ENCODE data around the gene IFNA1. TPM values are rescaled to one million over a fixed set of nuclear protein-coding genes. Genes with fewer than 3 reads are reported as not detected.
A peak's percentile ranks its signal among the peaks of the same experiment; 100 is the strongest.

The IFNA1 gene
- total RNA-seq, 1 donor from 2014 or later = not detected

DNA sequence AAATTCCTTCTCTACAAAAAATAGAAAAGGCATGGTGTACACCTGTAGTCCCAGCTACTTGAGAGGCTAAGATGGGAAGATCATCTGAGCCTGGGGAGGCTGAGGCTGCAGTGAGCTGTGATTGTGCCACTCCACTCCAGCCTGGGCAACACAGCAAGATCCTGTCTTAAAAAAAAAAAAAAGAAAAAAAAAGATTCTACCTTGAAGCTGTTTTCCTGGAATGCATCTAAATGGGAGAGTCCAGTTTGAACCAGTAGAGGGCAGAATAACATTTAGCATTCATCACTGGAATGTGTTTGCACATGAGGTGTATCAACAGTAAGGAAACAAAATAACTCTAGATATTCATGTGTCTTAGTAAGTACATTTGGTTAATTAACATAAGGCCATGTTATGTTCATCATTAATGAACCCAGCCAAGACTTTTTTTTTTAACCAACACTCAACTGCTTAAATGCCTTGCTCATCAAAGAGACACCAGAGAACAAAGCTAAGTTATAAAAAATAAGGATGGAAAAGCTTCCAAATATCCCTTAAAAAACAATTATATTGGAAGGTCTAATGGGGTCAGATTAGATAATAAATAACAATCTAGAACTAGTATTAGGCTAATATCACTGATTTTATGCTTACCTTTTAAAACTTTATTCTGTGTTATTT lies 25.8 kb downstream of the IFNA1 start:
- intact Hi-C loops (cut with micrococcal nuclease) = no loop called here

DNA sequence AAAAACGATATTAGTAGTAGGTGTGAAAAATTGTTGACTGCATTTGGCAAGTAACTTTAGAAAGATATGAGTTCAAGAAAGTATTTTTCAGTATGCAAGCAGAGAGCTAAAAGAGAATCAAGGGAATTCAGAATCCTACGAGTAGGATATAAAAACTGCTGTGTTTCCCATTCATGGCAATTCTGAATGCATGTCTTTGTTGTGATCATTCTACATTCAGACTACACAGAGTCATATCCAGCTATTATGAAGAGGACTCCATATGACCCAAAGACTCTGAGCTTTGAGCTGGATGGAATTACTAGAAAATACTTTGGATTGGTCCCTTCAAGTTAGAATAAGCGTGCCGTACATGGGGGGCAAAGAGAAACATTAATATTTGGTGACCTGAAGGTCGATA lies 29.9 kb downstream of the IFNA1 start:
- no peak for DNase-seq
- no peaks in the 10 kb centered on the region for H3K9me3 ChIP-seq (replicated peaks)
- H3K4me3 ChIP-seq = no peak overlapping the region
- H3K36me3 ChIP-seq = no peaks in the 10 kb centered on the region
- intact Hi-C loops (cut with micrococcal nuclease) = no loop called here
- TF ChIP-seq, protein P1, sequence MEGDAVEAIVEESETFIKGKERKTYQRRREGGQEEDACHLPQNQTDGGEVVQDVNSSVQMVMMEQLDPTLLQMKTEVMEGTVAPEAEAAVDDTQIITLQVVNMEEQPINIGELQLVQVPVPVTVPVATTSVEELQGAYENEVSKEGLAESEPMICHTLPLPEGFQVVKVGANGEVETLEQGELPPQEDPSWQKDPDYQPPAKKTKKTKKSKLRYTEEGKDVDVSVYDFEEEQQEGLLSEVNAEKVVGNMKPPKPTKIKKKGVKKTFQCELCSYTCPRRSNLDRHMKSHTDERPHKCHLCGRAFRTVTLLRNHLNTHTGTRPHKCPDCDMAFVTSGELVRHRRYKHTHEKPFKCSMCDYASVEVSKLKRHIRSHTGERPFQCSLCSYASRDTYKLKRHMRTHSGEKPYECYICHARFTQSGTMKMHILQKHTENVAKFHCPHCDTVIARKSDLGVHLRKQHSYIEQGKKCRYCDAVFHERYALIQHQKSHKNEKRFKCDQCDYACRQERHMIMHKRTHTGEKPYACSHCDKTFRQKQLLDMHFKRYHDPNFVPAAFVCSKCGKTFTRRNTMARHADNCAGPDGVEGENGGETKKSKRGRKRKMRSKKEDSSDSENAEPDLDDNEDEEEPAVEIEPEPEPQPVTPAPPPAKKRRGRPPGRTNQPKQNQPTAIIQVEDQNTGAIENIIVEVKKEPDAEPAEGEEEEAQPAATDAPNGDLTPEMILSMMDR (IDR thresholded peaks at IDR 0.05; ENCODE audit: borderline replicate concordance) = no peak
- no peak overlapping the region for H3K27ac ChIP-seq (replicated peaks)
- H3K4me1 ChIP-seq = no peaks in the 10 kb centered on the region
- H3K27me3 ChIP-seq (ENCODE audit: low read depth) = peaks cover 21% of the 10 kb centered on the region

More for the DNA sequence above, 25.8 kb downstream of the IFNA1 start:
- Histone ChIP-seq H3K27me3 (ENCODE audit: low read depth) (peaks cover 12% of the 10 kb centered on the region), H3K36me3 (no peaks in the 10 kb centered on the region), H3K4me3 (no peak overlapping the region), H3K9me3 (replicated peaks) (peaks cover 24% of the 10 kb centered on the region), H3K27ac (replicated peaks) (no peak overlapping the region), H3K4me1 (no peaks in the 10 kb centered on the region)
- TF ChIP-seq, protein P1 (IDR thresholded peaks at IDR 0.05; ENCODE audit: borderline replicate concordance) = peak; percentile 52
- DNase-seq = no peak

DNA sequence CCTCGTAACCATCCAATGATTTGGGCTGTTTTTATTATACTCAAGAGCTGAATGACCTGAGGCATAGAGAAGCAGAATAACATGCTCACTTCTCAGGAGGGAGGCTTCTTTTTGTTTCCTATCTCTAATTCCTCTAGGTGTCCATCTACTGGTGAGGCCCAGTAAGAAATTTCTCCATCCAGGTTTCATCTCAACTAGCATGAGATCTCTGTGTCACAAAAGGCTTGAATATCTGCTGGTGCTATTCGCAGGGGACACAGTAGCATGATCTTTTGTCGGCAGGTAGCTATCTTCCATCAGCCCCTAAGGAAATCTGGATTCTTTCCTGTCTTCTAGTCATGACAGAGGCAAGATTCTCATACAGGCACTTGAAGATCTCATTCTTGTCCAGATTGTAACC lies 33.0 kb downstream of the IFNA1 start:
- H3K36me3 ChIP-seq = no peaks in the 10 kb centered on the region
- H3K27me3 ChIP-seq (ENCODE audit: low read depth) = peaks cover 35% of the 10 kb centered on the region
- TF ChIP-seq, protein P1 (IDR thresholded peaks at IDR 0.05; ENCODE audit: borderline replicate concordance) = no peak
- no peak for DNase-seq
- intact Hi-C loops (cut with micrococcal nuclease) = no loop called here
- H3K27ac ChIP-seq (replicated peaks) = no peak overlapping the region
- H3K4me3 ChIP-seq = no peak overlapping the region
- H3K9me3 ChIP-seq (replicated peaks) = no peaks in the 10 kb centered on the region
- H3K4me1 ChIP-seq = no peaks in the 10 kb centered on the region

DNA sequence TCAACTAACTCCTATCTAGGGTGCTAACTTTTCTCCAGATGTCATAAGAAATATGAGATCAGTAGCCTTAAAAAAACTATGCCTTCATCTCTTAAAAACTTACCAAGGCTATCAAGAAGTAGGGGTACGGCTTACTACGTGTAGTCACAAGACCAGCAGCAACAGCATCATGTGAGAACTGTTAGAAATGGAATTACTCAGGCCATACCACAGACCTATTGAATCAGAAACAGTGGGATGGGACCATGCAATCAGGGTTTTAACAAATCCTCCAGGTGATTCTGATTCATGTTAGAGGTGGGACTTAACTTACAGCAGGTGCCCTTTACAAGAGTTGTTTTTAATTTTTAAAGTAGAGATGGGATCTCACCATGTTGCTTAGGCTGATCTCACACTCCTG lies 37.2 kb downstream of the IFNA1 start:
- Histone ChIP-seq H3K27ac (replicated peaks) (no peak overlapping the region), H3K9me3 (replicated peaks) (no peaks in the 10 kb centered on the region), H3K4me1 (no peaks in the 10 kb centered on the region), H3K36me3 (no peaks in the 10 kb centered on the region), H3K27me3 (ENCODE audit: low read depth) (peaks cover 26% of the 10 kb centered on the region), H3K4me3 (no peak overlapping the region)
- no peak for DNase-seq
- intact Hi-C loops (cut with micrococcal nuclease) = no loop called here
- TF ChIP-seq, protein P1 (IDR thresholded peaks at IDR 0.05; ENCODE audit: borderline replicate concordance) = no peak

DNA sequence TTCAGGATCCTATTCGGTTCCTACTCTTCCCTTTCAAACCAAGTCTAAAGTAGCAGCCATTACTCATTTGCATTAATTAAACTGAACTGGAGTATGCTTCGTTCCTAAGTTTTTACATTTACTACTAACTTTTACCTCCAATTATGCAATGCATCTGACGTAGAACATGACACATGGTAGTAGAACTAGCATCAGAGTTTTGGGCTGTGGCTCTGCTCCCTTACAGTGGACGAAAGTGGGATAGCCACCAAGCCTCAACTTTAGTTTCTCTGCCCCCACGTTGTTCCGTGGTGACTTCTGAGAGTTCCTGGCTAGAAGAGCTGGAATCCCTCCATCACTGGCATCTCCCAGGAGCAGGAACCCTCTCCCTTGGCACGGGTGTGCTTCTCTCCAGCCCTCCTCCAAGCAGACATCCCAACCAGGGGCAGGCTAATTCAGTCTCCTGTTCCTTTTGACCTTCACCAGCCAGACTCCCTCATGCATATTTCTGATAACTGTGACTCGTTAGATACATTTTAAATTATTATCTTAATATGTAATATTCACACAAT lies 39.0 kb downstream of the IFNA1 start:
- Histone ChIP-seq H3K9me3 (replicated peaks) (no peaks in the 10 kb centered on the region), H3K4me3 (no peak overlapping the region), H3K4me1 (no peaks in the 10 kb centered on the region), H3K27ac (replicated peaks) (no peak overlapping the region), H3K36me3 (no peaks in the 10 kb centered on the region), H3K27me3 (ENCODE audit: low read depth) (peaks cover 19% of the 10 kb centered on the region)
- intact Hi-C loops (cut with micrococcal nuclease) = no loop called here
- no peak for DNase-seq
- TF ChIP-seq, protein P1 (IDR thresholded peaks at IDR 0.05; ENCODE audit: borderline replicate concordance) = no peak

Data from left ventricle myocardium inferior (tissue), 1 donor.